ENCODE results near the gene CD63.

- no peak for TF ChIP-seq CTCF (IDR thresholded peaks at IDR 0.05)
- TF ChIP-seq POLR2AphosphoS5 (IDR thresholded peaks at IDR 0.05; ENCODE audit: low read depth, low read length) = no peak
- no peak for TF ChIP-seq REST (IDR thresholded peaks at IDR 0.05; ENCODE audit: insufficient read depth in 1 of 2, low read depth in 2 of 2, low read length in 1 of 2)
Observed at GRCh38 chr12:55721601-55722213, 7.1 kb downstream of the CD63 start.
